PC-3 (cell line): ENCODE measurements around the gene GMPPB. TPM values are rescaled to one million over a fixed set of nuclear protein-coding genes. Genes with fewer than 3 reads are reported as not detected.

ENCODE experiments used
- ATAC-seq: fragments of 200-7000 bp; cut with Tn5 transposase; 2 replicates; pipeline ENCODE4 v1.9.1; 2020; ENCODE audit warnings: mild to moderate bottlenecking, moderate library complexity
- BruUV-seq: library from RNA; stranded (reverse); fragments of 400-500 nt; replicated peaks from 2 replicates; lab custom pipeline; 2021; lab: Mats Ljungman, UMichigan
- CTCF ChIA-PET: fragments of 300-600 bp; sonication (Branson Sonifier 250); formaldehyde crosslinking; loops from one replicate; lab custom pipeline; 2022; ENCODE audit warnings: antibody characterized with exemption; lab: Charles Lee
- POLR2A ChIA-PET: fragments of 300-600 bp; sonication (Branson Sonifier 250); formaldehyde crosslinking; loops from one replicate; lab custom pipeline; 2022; ENCODE audit warnings: antibody characterized with exemption; ENCODE audit not compliant: unreplicated experiment; lab: Charles Lee
- DNase-seq: peaks from one replicate; pipeline ENCODE4 v3.0.0-alpha.2; 2015
- H2AFZ ChIP-seq: fragments of 300-600 bp; sonication (generic); 2 replicates; pipeline ENCODE4 v1.6.0; 2016; ENCODE audit warnings: antibody characterized with exemption, low read length
- H3F3A ChIP-seq: fragments of 300-600 bp; sonication (generic); one replicate; pipeline ENCODE4 v1.6.0; 2017; ENCODE audit warnings: antibody characterized with exemption, low read length, control low read depth, mild to moderate bottlenecking; ENCODE audit not compliant: unreplicated experiment
- H3K27ac ChIP-seq: fragments of 300-600 bp; sonication (generic); 2 replicates; pipeline ENCODE4 v1.5.1; 2016; ENCODE audit warnings: mild to moderate bottlenecking, low read length
- H3K27me3 ChIP-seq: fragments of 300-600 bp; sonication (generic); 2 replicates; pipeline ENCODE4 v1.6.1; 2016; ENCODE audit warnings: low read length, mixed read lengths
- H3K36me3 ChIP-seq: fragments of 300-600 bp; sonication (generic); 2 replicates; pipeline ENCODE4 v1.6.1; 2016; ENCODE audit warnings: low read depth, mixed run types, low read length, mixed read lengths
- H3K4me1 ChIP-seq: fragments of 300-600 bp; sonication (generic); 2 replicates; pipeline ENCODE4 v1.5.1; 2016; ENCODE audit warnings: low read length; ENCODE audit not compliant: insufficient read depth
- H3K4me2 ChIP-seq: fragments of 300-600 bp; sonication (generic); 2 replicates; pipeline ENCODE4 v1.6.0; 2016; ENCODE audit warnings: low read length
- H3K4me3 ChIP-seq: fragments of 300-600 bp; sonication (generic); 2 replicates; pipeline ENCODE4 v1.5.1; 2016; ENCODE audit warnings: mild to moderate bottlenecking, low read length, mixed read lengths
- H3K79me2 ChIP-seq: fragments of 300-600 bp; sonication (generic); 2 replicates; pipeline ENCODE4 v1.6.1; 2017; ENCODE audit warnings: low read length, mixed read lengths
- H3K9ac ChIP-seq: fragments of 300-600 bp; sonication (generic); 2 replicates; pipeline ENCODE4 v1.6.0; 2016; ENCODE audit warnings: mild to moderate bottlenecking, low read length
- H3K9me2 ChIP-seq: fragments of 300-600 bp; sonication (generic); replicated peaks from 2 replicates; pipeline ENCODE4 v1.6.1; 2016; ENCODE audit warnings: mixed run types, low read length, mixed read lengths
- H3K9me3 ChIP-seq: fragments of 300-600 bp; sonication (generic); 2 replicates; pipeline ENCODE4 v1.6.1; 2016; ENCODE audit warnings: low read length, mixed read lengths
- H4K20me1 ChIP-seq: fragments of 300-600 bp; sonication (generic); 2 replicates; pipeline ENCODE4 v1.6.1; 2016; ENCODE audit warnings: low read length, mixed read lengths
- EZH2 ChIP-seq: fragments of 300-600 bp; sonication (generic); IDR thresholded peaks from one replicate; pipeline ENCODE4 v1.6.1; 2017; ENCODE audit warnings: antibody characterized with exemption, mild to moderate bottlenecking, low read length; ENCODE audit not compliant: unreplicated experiment
- EZH2phosphoT487 ChIP-seq: fragments of 300-600 bp; sonication (generic); IDR thresholded peaks from 2 replicates; pipeline ENCODE4 v1.6.1; 2018; ENCODE audit warnings: mild to moderate bottlenecking, antibody characterized with exemption, low read length, borderline replicate concordance
- intact Hi-C: fragments of 100-400 bp; cut with micrococcal nuclease; formaldehyde crosslinking; loops from 2 replicates; pipeline ENCODE4 v1.9.0; 2023
- total RNA-seq: library from RNA; depleted of rRNA; stranded (reverse); fragments of >200 nt; gene quantifications from 2 replicates; pipeline ENCODE4 v1.2.3, GENCODE V29; 2014
- TF ChIP-seq, protein P1 (sequence below): fragments of 300-600 bp; sonication (generic); conservative IDR thresholded peaks from 2 replicates; pipeline ENCODE4 v1.5.1; 2017; ENCODE audit warnings: antibody characterized with exemption, low read depth, mild to moderate bottlenecking, low read length

The GMPPB gene
- total RNA-seq, 1 experiment from 2014 or later = 69.5 TPM

DNA sequence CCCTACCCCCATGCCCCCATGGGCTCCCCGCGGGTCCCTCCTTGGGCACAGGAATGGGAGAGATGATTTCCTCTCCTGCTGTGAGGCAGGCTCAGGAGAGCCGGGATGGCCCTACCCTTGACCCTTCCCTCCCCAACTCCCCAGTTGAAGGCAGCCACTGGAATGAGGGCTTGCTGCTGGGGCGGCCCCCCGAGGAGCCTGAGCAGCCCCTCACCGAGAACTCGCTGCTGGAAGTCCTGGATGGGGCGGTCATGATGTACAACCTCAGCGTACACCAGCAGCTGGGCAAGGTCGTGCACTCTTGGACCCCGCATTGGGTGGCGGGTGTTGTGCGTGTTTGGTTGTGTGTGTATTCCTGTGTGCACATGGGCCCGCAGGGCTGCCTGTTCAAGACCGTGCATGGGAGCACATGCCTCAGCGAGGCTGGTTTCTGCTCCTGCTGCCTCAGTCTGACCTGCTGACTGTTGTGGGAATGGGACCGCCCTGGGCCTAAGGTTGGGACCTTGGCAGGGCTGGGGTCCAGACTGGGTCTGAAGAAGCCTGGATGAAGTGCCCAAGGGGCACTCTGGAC lies 18.3 kb downstream of the GMPPB start:
- no peaks in the 10 kb centered on the region for H4K20me1 ChIP-seq
- H3K4me2 ChIP-seq = no peak overlapping the region
- no peak overlapping the region for H2AFZ ChIP-seq
- H3K36me3 ChIP-seq = peaks cover 10% of the 10 kb centered on the region; the same call in 1 of the 2 replicates
- no peak overlapping the region for H3K4me3 ChIP-seq
- ATAC-seq = no peak
- no peaks in the 10 kb centered on the region for H3F3A ChIP-seq
- H3K27me3 ChIP-seq = no peaks in the 10 kb centered on the region
- BruUV-seq = no TSS peak
- ChIA-PET POLR2A (no interaction called here), CTCF (interaction anchor here (0.6 kb wide), 1 partner anchor 168 kb away, joined by 3 read pairs; no protein-coding TSS in a partner anchor)
- no peaks in the 10 kb centered on the region for H3K9me3 ChIP-seq
- no peak for DNase-seq
- H3K79me2 ChIP-seq = no peaks in the 10 kb centered on the region
- TF ChIP-seq, protein P1, sequence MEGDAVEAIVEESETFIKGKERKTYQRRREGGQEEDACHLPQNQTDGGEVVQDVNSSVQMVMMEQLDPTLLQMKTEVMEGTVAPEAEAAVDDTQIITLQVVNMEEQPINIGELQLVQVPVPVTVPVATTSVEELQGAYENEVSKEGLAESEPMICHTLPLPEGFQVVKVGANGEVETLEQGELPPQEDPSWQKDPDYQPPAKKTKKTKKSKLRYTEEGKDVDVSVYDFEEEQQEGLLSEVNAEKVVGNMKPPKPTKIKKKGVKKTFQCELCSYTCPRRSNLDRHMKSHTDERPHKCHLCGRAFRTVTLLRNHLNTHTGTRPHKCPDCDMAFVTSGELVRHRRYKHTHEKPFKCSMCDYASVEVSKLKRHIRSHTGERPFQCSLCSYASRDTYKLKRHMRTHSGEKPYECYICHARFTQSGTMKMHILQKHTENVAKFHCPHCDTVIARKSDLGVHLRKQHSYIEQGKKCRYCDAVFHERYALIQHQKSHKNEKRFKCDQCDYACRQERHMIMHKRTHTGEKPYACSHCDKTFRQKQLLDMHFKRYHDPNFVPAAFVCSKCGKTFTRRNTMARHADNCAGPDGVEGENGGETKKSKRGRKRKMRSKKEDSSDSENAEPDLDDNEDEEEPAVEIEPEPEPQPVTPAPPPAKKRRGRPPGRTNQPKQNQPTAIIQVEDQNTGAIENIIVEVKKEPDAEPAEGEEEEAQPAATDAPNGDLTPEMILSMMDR = no peak
- TF ChIP-seq EZH2 (no peak), EZH2phosphoT487 (no peak)
- intact Hi-C loops = no loop called here
- H3K27ac ChIP-seq = no peak overlapping the region
- no peaks in the 10 kb centered on the region for H3K4me1 ChIP-seq
- no peak overlapping the region for H3K9ac ChIP-seq
- H3K9me2 ChIP-seq = no peaks in the 10 kb centered on the region

DNA sequence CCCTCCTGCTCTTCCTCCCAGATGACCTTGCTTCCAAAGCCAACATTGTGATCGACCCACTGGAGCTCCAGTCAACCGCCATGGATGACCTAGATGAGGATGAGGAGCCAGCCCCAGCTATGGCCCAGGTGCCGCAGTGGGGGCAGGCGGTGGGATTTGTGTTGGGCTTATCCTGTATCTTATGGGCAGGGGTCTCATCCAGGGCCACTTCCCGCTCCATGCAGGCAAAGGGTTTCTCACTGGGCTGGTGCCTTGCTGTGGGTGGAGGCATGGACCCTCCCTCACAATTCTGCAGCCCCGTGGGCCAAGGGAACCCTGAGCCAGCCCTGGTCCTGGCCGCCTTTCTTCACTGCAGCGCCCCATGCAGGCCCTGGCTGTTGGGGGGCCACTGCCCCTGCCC lies 19.1 kb downstream of the GMPPB start:
- Histone ChIP-seq H3K4me2 (no peak overlapping the region), H2AFZ (no peak overlapping the region), H3K4me1 (no peaks in the 10 kb centered on the region), H3K9me2 (no peaks in the 10 kb centered on the region), H3K79me2 (no peaks in the 10 kb centered on the region), H3K27ac (no peak overlapping the region), H4K20me1 (no peaks in the 10 kb centered on the region), H3K9me3 (no peaks in the 10 kb centered on the region), H3K36me3 (peaks cover 10% of the 10 kb centered on the region; the same call in 1 of the 2 replicates), H3K27me3 (no peaks in the 10 kb centered on the region), H3K9ac (no peak overlapping the region), H3F3A (no peaks in the 10 kb centered on the region), H3K4me3 (no peak overlapping the region)
- TF ChIP-seq EZH2phosphoT487 (no peak), EZH2 (no peak)
- TF ChIP-seq, protein P1 = no peak
- DNase-seq (no peak), ATAC-seq (no peak)
- BruUV-seq = no TSS peak
- intact Hi-C loops = no loop called here
- CTCF ChIA-PET = no interaction called here
- POLR2A ChIA-PET = no interaction called here

DNA sequence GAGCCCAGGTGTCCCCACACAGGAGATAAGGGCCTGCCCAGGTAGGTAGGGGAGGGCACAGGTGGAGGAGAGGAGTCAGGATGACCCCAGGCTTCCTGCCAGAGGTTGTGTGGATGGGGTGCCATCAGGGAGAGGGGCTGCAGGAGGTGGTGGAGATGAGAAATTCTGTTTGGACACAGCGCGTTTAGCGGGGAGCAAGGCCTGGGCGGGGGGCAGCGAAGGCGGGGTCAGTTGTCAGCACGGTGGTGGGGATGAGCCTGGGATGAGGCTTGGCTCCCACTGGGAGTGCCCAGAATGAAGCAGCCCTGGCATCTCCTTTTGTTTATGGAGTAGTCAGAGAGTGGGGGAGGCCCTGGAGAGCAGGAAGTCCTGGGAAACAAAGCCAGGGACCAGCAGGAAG lies 19.8 kb downstream of the GMPPB start:
- ChIA-PET CTCF (interaction anchor here (0.6 kb wide), 1 partner anchor 234 kb away, joined by 10 read pairs; the partner anchor contains the start of gene DAG1), POLR2A (no interaction called here)
- Histone ChIP-seq H3K4me1 (no peaks in the 10 kb centered on the region), H3K9ac (no peak overlapping the region), H3K9me2 (no peaks in the 10 kb centered on the region), H3K9me3 (no peaks in the 10 kb centered on the region), H2AFZ (no peak overlapping the region), H4K20me1 (no peaks in the 10 kb centered on the region), H3K79me2 (no peaks in the 10 kb centered on the region), H3K4me2 (no peak overlapping the region), H3K27me3 (no peaks in the 10 kb centered on the region), H3F3A (no peaks in the 10 kb centered on the region), H3K36me3 (peaks cover 10% of the 10 kb centered on the region; the same call in 1 of the 2 replicates), H3K27ac (no peak overlapping the region), H3K4me3 (no peak overlapping the region)
- TF ChIP-seq EZH2 (no peak), EZH2phosphoT487 (no peak)
- TF ChIP-seq, protein P1 = no peak
- intact Hi-C loops = loop anchor here (1.0 kb wide), 3 partner anchors 98 to 202 kb away; no protein-coding TSS in a partner anchor
- no peak for ATAC-seq
- no TSS peak for BruUV-seq
- no peak for DNase-seq
